CD4-positive, alpha-beta T cell treated with Interleukin-15 for 1 hour (primary cell): Measurements from ENCODE around the gene TM4SF20.

ENCODE experiments used
- DNase-seq: peaks from one replicate; pipeline ENCODE4 v3.0.0-alpha.2; 2020

Gene TM4SF20, protein sequence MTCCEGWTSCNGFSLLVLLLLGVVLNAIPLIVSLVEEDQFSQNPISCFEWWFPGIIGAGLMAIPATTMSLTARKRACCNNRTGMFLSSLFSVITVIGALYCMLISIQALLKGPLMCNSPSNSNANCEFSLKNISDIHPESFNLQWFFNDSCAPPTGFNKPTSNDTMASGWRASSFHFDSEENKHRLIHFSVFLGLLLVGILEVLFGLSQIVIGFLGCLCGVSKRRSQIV

DNA sequence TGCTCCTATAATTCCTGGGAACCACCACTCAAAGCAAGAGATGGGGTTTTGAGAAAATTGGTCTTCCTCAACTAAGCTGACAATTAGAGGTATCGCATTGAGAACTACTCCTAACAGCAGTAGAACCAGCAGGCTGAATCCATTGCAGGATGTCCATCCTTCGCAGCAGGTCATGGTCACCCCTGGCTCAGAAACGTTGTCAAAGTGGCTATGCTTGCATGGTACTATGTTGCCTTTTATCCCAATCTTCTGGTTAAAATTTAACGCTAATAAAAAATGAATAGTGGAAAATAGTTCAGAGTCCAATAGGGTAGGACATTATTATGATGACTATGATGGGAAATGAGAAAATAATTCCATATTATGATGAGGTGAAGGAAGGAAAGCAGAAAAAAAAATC lies at the start of gene TM4SF20:
Gene TM4SF20, minus strand, starts transcription at position 212 of the 400 bp plus-strand sequence. Its CDS starts 38 bp downstream, at position 174.
- no peak for DNase-seq

DNA sequence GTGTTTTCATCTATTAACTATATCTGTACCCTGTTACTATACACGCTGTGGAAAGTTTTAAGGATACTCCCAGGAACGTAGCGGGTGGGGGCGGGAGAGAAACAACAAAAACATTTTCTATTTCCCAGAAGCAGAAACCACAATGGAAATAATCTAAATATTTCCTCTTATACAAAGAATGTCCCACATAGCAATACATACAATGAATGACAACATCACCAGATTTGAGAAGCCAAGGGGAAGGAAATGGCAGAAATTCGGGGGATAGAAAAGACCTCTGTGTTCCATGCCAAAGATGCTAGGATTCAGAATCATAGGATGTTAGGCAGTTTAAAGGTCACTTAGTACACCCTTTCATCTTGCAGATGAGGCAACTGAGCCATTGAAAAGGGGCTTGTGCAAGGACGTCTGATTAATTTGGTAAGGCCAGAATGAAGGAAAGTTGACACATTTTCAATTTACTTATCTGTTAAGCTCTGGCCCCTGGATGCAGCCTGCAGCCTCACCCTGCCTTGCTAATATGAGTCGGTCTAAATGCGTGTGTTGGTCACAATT lies 49.7 kb upstream of the TM4SF20 start:
- DNase-seq: no peak

DNA sequence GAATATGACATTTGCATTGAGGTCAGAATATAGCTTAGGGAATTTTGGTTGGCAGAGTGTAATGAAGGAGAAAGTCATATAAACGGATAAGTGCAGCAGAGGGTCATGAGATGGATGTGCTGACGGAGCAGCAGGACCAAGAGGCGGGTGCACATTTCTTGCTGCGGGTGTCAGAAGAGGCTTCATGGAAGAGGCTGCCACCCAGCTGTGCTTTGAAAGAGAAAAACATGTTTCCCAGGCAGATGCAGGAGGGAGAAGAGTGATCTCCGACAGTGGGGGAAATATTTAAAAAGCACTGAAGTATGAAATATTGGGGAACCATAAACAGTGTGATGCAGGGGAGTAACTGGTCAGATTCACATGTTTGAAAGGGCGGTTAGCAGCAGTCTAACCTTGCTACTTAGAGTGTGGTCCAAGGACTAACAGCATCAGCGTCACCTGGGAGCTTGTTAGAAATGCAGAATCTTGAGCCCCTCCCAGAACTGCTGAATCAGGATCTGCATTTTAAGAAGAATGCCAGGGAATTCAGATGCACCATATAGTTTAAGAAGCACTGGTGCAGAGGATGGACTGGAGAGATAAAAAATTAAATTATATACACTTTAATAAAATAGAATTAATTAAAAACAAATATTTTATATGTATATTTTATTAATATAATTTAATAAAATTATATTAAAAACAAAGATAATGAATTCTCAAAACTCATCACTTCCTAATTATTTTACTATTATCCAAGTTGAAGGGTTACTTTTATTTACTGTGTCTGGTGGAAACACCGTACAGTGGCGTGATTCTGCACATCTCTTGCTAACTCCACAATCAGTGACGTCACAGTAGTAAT lies 44.8 kb upstream of the TM4SF20 start:
- DNase-seq: no peak

DNA sequence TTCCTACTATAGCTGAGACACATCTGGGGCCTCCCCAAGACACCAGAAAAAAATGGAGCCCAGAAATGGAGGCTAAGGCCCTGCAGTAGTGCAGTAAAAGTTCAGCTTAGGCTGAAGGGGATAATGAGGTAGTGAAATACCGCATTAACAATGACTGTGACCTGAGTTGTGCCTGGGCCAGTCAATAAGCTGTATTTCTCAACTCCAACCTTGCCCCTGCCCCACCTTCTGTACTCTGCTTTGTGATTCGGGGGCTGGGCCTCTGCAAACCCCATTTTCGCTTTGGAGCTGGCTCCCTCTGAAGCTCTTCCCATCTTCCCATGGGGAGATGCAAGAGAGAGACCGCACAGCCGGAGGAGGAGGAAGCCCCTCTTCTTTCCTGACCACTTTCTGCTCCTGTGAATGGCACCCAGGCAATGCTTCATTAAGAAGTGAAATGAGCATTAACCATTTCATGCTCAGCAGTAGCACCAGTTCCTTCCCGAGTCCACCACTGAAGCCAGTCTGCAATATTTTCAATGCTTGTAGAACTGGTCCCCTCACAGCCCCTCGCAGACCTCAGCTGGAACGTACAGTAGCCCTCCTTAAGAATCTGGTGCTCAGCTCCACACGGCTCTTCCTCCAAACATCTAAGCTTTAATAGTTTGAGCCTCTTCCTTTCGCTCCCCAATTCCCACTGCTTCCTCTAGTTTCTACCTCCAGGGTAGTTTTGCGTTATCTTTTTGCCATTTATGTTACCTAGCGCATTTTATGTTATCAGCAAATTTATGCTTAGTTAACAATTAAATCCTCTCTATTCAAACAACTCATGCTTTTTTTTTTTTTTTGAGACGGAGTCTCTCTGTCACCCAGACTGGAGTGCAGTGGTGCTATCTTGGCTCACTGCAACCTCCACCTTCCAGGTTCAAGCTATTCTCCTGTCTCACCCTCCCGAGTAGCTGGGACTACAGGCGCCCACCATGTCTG lies 41.3 kb upstream of the TM4SF20 start:
- DNase-seq: no peak

DNA sequence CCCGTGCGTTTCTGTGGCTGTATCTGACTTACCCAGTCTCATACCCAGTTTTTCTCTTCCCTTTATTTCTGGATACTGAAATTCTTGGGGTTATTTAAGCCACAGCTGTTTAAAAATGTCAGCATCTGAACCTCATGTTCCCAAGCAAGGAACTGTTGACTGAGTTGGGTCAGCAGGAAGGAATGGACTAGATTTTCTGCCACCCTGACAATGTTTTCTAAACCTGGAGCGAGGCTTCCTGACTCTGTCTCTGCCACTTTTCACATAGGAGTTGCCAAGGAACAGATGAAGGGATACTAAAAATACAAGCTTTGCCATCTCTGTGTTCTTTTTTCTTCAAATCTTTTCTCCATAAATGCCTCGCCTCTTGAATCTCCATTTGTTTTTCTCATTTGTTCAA lies 37.6 kb upstream of the TM4SF20 start:
- DNase-seq: no peak

DNA sequence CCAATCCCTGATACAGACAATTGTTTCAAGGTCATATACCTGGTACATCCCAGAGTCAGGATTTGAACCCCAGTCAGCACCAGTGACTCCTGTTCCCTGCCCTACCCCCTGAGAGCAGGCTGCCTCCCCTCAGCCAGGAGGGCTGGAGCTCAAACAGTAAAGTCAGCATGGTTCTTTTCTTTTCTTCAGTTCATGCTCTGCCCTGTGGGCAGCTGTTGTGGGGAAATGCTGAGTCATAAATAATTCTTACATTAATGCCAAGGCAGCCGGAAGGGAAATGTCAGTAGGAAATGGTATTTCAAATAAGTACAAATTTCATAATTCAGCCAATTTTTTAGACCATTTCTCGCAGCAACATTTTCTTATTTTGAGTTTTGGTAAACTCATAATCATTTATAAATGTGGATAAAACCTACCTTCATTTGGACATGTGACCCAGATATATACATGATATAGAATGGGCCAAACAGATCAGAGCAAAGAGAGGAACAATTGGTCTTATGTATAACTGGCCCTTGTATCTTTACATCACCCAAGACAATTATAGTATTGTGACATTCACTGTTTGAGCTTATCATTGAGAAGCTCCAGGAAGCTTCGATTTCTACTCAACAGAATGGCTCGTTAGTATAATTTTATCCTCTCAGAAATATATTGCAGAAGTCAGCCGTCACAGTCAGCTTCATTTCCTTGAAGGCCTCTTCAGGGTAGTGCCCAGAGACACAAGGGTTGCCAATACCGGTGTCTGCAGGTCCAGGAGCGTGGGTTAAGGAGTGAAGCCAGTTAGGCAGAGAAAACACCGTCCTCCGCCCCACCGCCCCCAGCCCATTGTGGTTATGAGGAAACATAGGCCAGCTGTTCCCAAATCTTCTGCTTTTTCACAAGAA lies 36.7 kb upstream of the TM4SF20 start:
- DNase-seq: no peak

DNA sequence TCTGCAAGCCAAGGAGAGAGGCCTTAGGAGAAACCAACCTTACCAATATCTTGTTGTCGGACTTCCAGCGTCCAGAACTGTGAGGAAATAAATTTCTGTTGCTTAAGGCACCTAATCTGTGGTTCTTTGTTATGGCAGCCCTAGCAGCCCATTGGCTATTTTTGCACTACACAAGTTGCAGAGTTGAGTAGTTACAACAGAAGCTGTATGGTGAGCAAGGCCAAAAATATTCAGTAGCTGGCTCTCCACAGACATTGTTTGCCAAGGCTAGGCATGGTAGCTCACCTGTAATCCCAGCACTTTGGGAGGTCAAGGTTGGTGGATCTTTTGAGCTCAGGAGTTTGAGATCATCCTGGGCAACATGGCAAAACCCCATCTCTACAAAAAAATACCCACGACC lies 35.7 kb upstream of the TM4SF20 start:
- no peak for DNase-seq

DNA sequence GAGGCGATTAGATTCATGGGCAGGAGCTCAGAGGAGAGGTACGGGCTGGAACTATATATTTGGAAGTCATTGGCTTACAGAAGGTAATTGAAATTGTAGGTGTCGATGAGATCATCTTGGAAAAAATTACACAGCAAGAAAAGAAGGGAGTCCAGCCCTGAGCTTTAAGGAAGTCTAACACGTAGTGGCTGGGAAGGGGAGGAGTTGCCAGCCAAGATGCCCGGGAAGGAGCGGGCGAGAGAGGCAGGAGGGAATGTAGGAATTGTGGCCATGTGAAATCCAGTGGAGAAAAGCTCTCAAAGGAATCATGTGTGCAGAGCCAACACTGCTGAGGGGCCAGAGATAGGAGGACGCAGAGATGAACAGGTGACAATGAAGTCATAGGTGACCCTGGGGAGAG lies 34.3 kb upstream of the TM4SF20 start:
- no peak for DNase-seq

DNA sequence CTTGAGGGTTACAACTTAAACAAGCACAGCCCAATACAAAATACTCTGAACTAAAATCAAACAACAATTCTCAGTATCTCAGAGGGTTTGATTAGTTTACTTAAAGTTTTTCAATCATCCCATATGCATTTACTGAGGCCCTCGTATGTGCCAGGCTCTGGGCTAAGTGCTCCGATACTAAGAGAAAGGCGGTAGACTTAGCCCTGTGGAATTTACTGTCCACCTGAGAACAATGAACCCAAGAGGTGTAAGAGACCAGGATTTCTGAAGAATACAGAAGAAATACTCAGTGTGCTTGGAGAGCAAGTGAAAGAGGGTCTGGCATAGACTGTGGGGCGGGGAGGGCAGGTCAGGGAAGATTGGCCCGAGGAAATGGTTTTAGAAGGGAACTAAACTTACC lies 33.8 kb upstream of the TM4SF20 start:
- no peak for DNase-seq

DNA sequence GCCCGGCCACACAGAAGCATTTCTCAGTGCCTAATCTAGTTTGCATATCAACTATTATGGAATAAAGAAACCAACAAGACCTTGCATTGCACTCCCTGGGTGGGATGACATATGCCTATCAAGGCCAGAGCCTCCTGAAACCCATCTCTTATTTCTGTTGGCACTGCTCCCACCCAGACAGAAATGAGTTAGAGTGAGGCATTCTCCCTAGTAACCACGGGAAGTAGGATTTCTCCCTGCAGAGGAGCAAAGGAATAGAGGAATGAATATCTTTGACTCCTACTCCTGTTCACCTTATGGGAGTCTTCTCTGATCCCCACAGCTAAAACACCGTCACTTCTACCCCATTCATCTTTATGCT lies 32.9 kb upstream of the TM4SF20 start:
- DNase-seq: no peak

DNA sequence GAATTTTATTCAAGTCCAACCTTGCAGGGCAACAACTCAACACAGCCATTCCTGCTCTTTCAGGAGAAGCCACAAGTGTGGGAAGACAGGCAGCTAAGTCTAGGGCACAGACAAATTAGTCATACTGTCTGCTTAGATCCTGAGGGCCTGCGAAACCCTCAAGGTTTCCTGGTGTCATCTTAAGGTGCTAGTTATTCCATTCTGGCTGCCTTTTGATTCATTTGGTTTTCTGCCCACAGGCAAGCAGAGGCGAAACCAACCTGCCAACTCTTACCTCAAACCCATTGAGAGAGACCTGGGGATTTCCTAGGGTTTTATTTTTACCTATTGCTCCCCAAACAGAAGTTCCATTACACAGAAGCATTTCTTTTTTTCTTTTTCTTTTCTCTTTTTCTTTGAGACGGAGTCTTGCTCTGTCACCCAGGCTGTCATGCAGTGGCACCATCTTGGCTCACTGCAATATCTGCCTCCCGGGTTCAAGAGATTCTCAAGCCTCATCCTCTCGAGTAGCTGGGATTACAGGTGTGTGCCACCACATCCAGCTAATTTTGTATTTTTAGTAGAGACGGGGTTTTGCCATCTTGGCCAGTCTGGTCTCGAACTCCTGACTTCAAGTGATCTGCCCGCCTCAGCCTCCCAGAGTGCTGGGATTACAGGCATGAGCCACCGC lies 32.3 kb upstream of the TM4SF20 start:
- DNase-seq: no peak

DNA sequence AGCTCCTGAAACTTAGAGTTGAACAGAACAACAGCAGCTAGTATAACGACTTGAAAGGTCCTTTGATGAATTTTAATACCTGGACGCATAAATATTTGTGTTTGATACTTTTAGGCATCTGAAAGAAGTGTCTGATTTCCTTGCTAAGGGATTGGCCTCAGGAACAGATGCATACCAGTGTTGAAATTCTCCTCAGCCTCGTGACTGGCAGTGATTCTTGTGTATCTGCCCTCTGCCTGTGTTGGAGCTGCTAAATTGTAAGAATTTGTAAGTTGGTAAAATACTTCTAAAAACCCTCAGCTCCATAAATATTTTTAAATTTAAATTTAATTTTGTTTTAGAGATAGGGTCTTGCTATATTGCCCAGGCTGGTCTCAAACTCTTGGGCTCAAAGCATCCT lies 31.1 kb upstream of the TM4SF20 start:
- DNase-seq: no peak

DNA sequence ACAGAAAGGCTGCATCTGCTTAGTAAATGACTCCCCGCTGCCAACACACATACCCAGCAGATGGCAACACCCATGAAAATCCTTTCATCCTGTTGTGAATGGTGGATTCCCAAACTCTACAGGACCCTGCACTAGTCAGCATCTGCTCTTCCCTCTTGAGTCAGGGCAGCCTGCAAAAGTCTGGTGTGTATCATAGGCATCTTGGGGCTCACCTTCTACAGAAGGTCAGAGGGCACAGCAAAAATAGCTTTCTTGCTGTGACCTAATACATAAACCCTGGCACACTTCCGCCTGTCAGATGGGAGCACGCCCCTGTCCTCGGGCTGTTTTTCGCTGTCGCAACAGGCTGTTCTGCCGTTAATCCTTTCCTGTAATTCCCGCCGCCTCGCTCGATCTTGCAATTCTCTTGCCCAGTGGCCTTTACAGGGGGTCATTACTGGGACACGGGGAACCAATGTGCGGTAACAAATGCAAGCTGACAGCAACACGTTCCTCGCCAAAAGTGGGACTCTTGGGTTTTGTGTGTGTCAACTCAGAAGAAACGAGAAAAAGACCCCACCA lies 28.6 kb upstream of the TM4SF20 start:
- peak; percentile 67 for DNase-seq

DNA sequence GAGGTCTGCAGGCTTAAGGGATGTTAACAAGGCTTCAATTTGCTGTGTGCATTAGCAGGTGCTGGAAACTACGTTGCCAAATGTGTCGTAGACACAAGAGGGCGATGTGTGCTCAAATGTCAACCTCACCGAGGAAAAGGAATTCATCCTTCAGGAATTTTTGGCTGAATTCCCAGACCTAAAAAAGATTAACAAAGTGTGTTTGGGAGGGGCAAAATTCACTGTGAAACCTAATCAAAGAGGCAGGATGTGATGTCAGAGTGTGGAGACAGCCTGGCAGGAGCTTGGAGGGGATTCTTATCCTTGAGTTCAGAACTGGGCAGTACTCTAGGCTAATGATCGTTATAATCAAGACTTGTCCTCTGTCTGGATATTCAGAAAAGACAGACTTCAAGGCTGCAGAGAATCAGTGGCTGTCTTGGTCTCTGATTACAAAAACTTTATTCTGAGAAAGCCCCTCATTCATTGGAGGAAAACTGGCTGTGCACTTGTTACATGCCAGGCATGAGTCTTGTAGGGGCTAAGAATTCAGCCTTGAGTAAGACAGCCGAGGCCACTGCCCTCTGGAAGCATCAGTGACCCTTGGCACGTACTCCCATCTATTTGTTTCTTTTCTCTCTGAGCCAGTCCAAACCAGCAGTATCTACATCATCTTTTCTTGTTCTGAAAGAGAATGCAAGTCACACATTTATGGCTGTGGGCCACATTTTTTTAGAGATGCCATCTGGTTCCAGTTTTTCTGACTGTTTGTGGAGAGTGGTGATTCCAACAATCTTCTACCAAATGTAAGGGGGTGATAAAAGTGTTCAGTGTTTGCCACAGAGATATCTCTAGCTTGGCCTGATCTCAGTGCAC lies 27.3 kb upstream of the TM4SF20 start:
- no peak for DNase-seq

DNA sequence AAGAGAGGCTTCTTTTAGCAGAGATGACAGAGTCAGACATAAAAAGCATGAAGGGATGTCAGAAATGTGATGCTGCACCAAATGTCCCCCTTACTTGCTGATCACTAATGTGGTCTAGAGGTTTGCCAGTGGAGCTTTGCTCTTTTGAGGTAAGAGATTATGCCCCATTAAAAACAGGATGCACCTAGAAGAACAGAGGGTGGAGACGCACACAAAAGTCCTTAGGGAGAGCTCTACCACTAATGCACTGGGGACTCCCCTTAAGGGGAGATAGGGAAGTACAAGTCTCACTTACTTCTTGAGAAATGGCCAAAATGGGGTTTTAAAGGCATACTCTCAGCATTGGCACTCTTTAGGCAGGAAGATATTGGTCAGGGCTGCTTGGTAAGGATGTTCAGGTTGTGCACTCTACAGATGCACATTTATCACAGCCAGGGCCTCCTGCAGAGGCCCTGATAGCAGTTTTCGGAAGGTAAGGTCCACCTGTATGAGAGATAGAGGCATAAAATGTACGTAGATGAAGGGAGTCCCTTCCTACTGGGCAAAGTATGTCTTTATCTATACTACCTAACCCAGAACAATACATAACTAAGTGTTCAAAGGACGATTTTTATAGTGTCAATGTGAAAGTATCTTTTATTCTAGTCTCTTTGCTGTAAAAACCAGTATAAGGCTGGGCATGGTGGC lies 25.6 kb upstream of the TM4SF20 start:
- no peak for DNase-seq

DNA sequence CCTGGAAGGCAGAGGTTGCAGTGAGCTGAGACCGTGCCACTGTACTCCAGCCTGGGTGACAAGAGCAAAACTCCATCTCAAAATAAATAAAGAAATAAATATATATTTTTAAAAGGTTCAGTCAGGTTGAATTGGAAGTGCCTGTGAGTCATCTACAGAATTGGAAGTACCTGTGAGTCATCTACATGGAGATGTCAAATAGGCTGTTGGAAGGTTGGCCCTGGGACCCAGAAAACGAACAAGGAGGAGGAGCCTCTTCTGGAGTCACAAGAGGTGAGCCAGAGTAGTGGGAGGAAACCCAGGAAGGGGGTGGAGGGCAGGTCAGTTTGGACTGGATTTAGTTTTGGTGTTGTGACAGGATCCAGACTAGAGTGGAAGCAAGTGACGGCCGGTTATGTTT lies 23.9 kb upstream of the TM4SF20 start:
- no peak for DNase-seq

DNA sequence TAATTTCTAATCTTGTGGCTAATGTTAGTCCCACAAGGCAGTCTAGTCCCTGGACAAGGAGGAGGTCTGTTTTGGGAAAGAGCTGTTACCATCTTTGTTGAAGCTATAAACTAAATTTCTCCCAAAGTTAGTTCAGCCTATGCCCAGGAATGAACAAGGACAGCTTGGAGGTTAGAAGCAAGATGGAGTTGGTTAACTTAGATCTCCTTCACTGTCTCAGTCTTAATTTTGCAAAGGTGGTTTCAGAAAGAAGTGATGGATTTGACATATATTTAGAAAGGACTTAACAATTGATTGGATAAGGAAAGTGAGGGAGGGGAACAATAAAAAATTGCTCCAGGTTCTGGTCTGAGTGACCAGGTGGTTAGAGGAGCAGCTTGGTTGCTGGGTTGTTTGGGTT lies 23.2 kb upstream of the TM4SF20 start:
- DNase-seq: no peak

DNA sequence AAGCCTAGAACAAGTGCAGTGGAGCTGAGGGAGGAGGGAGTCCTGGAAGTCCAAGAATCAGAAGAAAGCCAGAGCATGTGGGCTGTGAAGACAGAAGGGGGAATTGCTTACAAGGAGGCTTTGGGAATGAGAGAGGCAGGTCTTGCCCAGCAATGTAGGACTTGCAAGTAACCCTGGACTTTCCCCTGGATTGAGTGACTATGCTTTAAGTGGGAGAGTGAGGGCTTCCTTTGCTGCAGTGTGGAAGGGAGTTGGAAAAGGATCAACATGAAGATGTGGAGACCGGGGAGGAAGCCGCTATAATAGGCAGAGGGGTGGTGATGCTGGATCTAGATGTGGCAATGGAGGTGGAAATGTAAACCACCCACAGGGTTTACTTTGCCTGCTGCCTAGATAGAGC lies 22.4 kb upstream of the TM4SF20 start:
- DNase-seq: no peak
